22Rv1 (cell line): Measurements from ENCODE around the gene TENM4.

ENCODE experiments used
- CTCF ChIP-seq: fragments of 450-650 bp; IDR thresholded peaks from 2 replicates; pipeline ENCODE4 v1.5.1; 2017; ENCODE audit warnings: mild to moderate bottlenecking
- ZFX ChIP-seq: fragments of 450-650 bp; IDR thresholded peaks from 2 replicates; pipeline ENCODE4 v1.6.1; 2017; ENCODE audit warnings: antibody characterized with exemption, borderline replicate concordance

GRCh38 chr11:78782725-78783124 is 658.1 kb downstream of the TENM4 start:
- TF ChIP-seq CTCF (no peak), ZFX (no peak)
